GM06990 (cell line): Measurements from ENCODE around the gene CDC20.
"Not testable (repeated sequence)": the region's sequence is repeated elsewhere in the genome, so short reads cannot be mapped to it uniquely, and the experiment has no call there.

Experiments
- DNase-seq: peaks from one replicate; pipeline ENCODE4 v3.0.0-alpha.2; 2011; ENCODE audit not compliant: insufficient read length; ENCODE audit errors: extremely low read depth
- H3K27me3 ChIP-seq: replicated peaks from 2 replicates; pipeline ENCODE4 v1.6.0; 2011; ENCODE audit warnings: low read length; ENCODE audit not compliant: control insufficient read depth, insufficient read depth
- H3K36me3 ChIP-seq: 2 replicates; pipeline ENCODE4 v1.5.1; 2011; ENCODE audit warnings: low read length; ENCODE audit not compliant: control insufficient read depth, insufficient read depth
- H3K4me3 ChIP-seq: replicated peaks from 2 replicates; pipeline ENCODE4 v1.5.1; 2011; ENCODE audit warnings: low read depth, mild to moderate bottlenecking, control low read depth, low read length
- CTCF ChIP-seq: IDR thresholded peaks from 2 replicates; pipeline ENCODE4 v1.5.1; 2011; ENCODE audit warnings: low read length, control low read depth, mild to moderate bottlenecking, inconsistent platforms; ENCODE audit not compliant: insufficient read depth, poor library complexity, severe bottlenecking

Gene CDC20

GRCh38 chr1:43389326-43390313, 30.8 kb downstream of the CDC20 start, which contains the start of the genes MED8 and SZT2:
TSS of gene MED8 (minus strand) at chr1:43389800. CDS start at chr1:43389764, 36 bp downstream.
TSS of gene SZT2 (plus strand) at chr1:43389899. CDS start at chr1:43389969, 70 bp downstream.
- peaks cover 9% of the 10 kb centered on the region for H3K36me3 ChIP-seq
- no peak for TF ChIP-seq CTCF
- DNase-seq = peak; percentile 88
- no peaks in the 10 kb centered on the region for H3K27me3 ChIP-seq
- peak within 1 kb of the TSS; percentile 94 for H3K4me3 ChIP-seq

- no peak overlapping the region for H3K4me3 ChIP-seq
- peaks cover 2% of the 10 kb centered on the region; the same call in 1 of the 2 replicates for H3K36me3 ChIP-seq
- no peak for DNase-seq
- H3K27me3 ChIP-seq = no peaks in the 10 kb centered on the region
- TF ChIP-seq CTCF = no peak
These were observed 33.9 kb downstream of the CDC20 start for GRCh38 chr1:43392702-43393101.

GRCh38 chr1:43395523-43395922, 36.7 kb downstream of the CDC20 start:
- no peak for DNase-seq
- Histone ChIP-seq H3K4me3 (no peak overlapping the region), H3K27me3 (no peaks in the 10 kb centered on the region), H3K36me3 (peaks cover 2% of the 10 kb centered on the region; the same call in 1 of the 2 replicates)
- no peak for TF ChIP-seq CTCF

GRCh38 chr1:43396059-43396458, 37.3 kb downstream of the CDC20 start:
- Histone ChIP-seq H3K36me3 (peaks cover 2% of the 10 kb centered on the region; the same call in 1 of the 2 replicates), H3K27me3 (no peaks in the 10 kb centered on the region), H3K4me3 (no peak overlapping the region)
- no peak for DNase-seq
- TF ChIP-seq CTCF = no peak

GRCh38 chr1:43398227-43398626, 39.4 kb downstream of the CDC20 start:
- no peak for TF ChIP-seq CTCF
- H3K27me3 ChIP-seq = no peaks in the 10 kb centered on the region
- DNase-seq = no peak

GRCh38 chr1:43400441-43400840, 41.7 kb downstream of the CDC20 start:
- DNase-seq, H3K4me3 ChIP-seq, H3K27me3 ChIP-seq, H3K36me3 ChIP-seq: not testable (repeated sequence)

More at GRCh38 chr1:43398227-43398626, 39.4 kb downstream of the CDC20 start:
- H3K4me3 ChIP-seq = no peak overlapping the region
- H3K36me3 ChIP-seq = peaks cover 3% of the 10 kb centered on the region; the same call in 1 of the 2 replicates
